Brain microvascular endothelial cell (primary cell): ENCODE measurements around the gene MMP20.

Source experiments
- DNase-seq: peaks from one replicate; pipeline ENCODE4 v3.0.0-alpha.2; 2020
- H3K27ac ChIP-seq: fragments of 250-450 bp; sonication (Bioruptor Pico); 2 replicates; pipeline ENCODE4 v1.5.1; 2020; ENCODE audit warnings: mild to moderate bottlenecking, moderate library complexity
- H3K27me3 ChIP-seq: fragments of 250-450 bp; sonication (Bioruptor Pico); replicated peaks from 2 replicates; pipeline ENCODE4 v1.5.1; 2020; ENCODE audit warnings: mild to moderate bottlenecking
- H3K36me3 ChIP-seq: fragments of 250-450 bp; sonication (Bioruptor Pico); replicated peaks from 2 replicates; pipeline ENCODE4 v1.5.1; 2020; ENCODE audit warnings: mild to moderate bottlenecking
- H3K4me3 ChIP-seq: 2 replicates; pipeline ENCODE4 v1.5.1; 2011; ENCODE audit warnings: low read depth, mild to moderate bottlenecking, control low read depth, low read length, moderate library complexity
- in situ Hi-C: cut with HindIII; loops from 2 replicates; pipeline ENCODE4 v1.10.0; 2017; ENCODE audit warnings: low sequenced_read_pairs, low pct_ligation_motif_present
- TF ChIP-seq, protein P1 (sequence below): IDR thresholded peaks from 2 replicates; pipeline ENCODE4 v1.5.1; 2011; ENCODE audit warnings: low read depth, mild to moderate bottlenecking, moderate library complexity, low read length, control low read depth, inconsistent platforms; ENCODE audit errors: missing control alignments

Gene MMP20

DNA sequence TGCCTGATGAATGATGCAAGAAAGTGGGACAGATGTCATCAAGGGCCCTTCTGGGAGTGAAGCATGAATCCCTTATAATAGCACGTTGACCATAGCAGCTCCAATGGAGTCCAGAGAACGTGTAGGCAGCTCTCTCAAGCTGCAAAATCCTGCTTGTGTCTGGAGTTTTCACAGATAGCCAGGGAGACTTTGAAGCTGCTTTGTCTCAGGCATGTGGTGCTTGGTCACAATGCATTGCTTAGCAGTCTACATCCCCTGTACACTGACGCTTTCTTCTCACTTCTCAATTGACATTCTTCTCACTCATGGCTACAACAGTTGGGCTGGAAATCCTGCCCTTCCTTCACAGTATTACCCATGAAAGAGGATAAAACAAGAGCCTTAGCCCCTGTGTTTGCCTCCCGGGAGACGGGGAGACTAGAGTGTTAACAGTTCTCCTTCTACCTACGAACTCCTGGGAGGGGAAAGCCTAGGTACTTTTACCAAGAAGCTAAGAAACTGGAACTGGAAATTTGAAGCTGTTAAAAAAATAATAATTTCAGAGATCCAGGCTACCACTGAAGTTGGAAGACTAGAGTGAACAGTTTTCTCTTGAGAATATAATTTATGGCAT is 73.9 kb downstream of the MMP20 start:
- no peaks in the 10 kb centered on the region for H3K27me3 ChIP-seq
- TF ChIP-seq, protein P1, sequence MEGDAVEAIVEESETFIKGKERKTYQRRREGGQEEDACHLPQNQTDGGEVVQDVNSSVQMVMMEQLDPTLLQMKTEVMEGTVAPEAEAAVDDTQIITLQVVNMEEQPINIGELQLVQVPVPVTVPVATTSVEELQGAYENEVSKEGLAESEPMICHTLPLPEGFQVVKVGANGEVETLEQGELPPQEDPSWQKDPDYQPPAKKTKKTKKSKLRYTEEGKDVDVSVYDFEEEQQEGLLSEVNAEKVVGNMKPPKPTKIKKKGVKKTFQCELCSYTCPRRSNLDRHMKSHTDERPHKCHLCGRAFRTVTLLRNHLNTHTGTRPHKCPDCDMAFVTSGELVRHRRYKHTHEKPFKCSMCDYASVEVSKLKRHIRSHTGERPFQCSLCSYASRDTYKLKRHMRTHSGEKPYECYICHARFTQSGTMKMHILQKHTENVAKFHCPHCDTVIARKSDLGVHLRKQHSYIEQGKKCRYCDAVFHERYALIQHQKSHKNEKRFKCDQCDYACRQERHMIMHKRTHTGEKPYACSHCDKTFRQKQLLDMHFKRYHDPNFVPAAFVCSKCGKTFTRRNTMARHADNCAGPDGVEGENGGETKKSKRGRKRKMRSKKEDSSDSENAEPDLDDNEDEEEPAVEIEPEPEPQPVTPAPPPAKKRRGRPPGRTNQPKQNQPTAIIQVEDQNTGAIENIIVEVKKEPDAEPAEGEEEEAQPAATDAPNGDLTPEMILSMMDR: no peak
- H3K36me3 ChIP-seq: no peaks in the 10 kb centered on the region
- no peak overlapping the region for H3K4me3 ChIP-seq
- H3K27ac ChIP-seq: no peak overlapping the region
- in situ Hi-C loops: no loop called here
- no peak for DNase-seq

DNA sequence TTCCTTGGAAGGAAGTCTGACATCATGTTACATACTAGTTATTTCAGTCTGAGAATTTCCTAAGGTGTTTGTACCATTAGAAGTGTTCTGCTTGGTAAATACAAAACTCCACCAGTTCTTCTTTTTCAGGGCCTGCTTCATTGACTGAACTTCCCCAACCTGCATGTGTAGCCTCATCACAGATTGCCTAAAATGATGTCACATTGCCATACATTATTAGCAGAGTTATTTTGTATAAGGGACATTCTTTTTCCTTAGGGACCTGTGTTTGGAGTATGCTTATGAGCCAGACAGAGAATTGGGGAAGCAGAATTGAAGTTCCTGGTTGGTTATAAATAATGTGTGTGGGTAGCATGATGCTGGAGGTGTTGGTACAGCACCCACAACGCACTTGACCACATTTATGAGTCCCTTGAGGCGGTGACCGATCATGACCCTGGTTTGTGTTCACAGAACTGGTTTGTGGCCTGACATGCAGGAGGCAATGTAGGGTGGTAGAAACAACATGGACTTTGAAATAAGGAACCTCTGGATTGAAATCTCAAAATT is 78.1 kb downstream of the MMP20 start:
- no peak overlapping the region for H3K27ac ChIP-seq
- no peaks in the 10 kb centered on the region for H3K36me3 ChIP-seq
- H3K4me3 ChIP-seq: no peak overlapping the region
- TF ChIP-seq, protein P1: no peak
- no peaks in the 10 kb centered on the region for H3K27me3 ChIP-seq
- DNase-seq: no peak
- in situ Hi-C loops: no loop called here

DNA sequence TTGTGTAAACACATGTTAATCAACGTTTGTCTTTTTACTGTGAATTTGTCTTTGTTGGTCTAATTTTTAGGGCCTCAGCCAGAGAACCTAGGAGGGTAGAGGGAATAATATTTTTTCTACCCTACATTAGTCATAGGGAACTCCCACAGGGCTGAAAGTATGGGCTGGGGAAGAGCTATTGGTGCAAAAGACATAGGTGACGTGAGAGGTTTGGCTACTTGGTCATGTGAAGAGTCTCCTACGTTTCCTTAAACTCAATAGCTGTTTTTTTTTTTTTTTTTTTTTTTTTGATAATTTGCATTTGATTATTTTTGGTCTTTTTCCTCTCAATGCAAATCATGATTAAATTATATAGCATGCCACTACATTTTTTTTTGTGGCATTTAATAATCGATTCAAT is 78.7 kb downstream of the MMP20 start:
- H3K27ac ChIP-seq: no peak overlapping the region
- H3K4me3 ChIP-seq: no peak overlapping the region
- no peaks in the 10 kb centered on the region for H3K27me3 ChIP-seq
- TF ChIP-seq, protein P1: no peak
- peak; percentile 13 for DNase-seq
- in situ Hi-C loops: no loop called here
- no peaks in the 10 kb centered on the region for H3K36me3 ChIP-seq

DNA sequence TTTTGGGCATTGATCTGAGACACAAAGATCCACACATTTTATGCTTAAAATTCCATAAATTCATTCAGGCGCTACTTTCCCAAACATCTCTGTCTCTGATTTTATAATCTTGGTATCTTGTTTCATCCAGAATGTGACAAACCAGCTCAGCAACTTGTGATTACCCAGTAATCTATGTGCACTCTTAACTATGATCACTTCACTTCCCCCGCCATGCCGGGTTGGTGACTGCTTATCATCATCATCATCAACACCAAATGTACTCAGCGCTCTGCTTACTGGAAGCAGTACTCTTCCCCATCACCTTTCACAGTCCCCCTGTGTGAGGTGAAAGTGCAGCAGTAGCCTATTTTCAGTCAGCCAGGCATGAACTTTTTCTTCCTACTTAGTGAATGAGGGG is 79.4 kb downstream of the MMP20 start:
- no peak overlapping the region for H3K27ac ChIP-seq
- H3K4me3 ChIP-seq: no peak overlapping the region
- no peaks in the 10 kb centered on the region for H3K27me3 ChIP-seq
- H3K36me3 ChIP-seq: no peaks in the 10 kb centered on the region
- TF ChIP-seq, protein P1: no peak
- in situ Hi-C loops: no loop called here
- DNase-seq: no peak

DNA sequence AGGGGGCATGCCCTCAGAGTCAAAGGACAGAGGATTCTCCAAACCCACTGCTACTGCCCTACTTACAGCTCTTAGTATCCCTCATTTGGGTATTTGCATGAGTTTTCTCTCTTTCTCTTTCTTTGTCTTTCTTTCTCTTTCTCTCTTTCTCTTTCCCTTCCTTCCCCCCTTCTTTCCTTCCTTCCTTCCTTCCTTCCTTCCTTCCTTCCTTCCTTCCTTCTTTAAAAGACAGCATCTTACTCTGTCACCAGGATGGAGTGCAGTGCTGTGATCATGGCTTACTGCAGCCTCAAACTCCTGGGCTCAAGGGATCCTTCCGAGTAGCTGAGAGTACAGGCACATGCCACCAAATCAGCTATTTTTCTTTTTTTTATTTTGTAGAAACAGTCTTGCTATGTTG is 80.5 kb downstream of the MMP20 start:
- Histone ChIP-seq H3K36me3 (no peaks in the 10 kb centered on the region), H3K27me3 (no peaks in the 10 kb centered on the region), H3K4me3 (no peak overlapping the region), H3K27ac (no peak overlapping the region)
- DNase-seq: no peak
- in situ Hi-C loops: no loop called here
- TF ChIP-seq, protein P1: no peak

DNA sequence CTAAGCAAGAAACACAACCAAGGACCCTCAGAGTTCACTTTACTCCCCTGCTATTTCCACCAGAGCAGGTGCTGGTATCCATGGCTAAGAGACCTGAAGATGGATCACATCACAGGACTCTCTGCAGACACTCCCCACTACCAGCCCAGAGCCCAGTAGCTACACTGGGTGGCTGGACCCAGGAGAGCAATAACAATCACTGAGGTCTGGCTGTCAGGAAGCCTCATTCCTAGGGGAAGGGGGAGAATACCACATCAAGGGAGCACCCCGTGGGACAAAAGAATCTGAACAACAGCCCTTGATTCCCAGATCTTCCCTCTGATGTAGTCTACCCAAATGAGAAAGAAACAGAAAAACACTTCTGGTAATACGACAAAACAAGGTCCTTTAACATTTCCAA is 85.6 kb downstream of the MMP20 start:
- H3K27ac ChIP-seq: no peak overlapping the region
- DNase-seq: no peak
- in situ Hi-C loops: no loop called here
- H3K4me3 ChIP-seq: no peak overlapping the region
- no peaks in the 10 kb centered on the region for H3K27me3 ChIP-seq
- TF ChIP-seq, protein P1: no peak
- H3K36me3 ChIP-seq: no peaks in the 10 kb centered on the region
